ENCODE results near the gene CPPED1.

Gene CPPED1

GRCh38 chr16:12709807-12710206 is 93.9 kb downstream of the CPPED1 start:
- no peak overlapping the region for H3K27ac ChIP-seq (ENCODE audit: low read depth, low read length, severe bottlenecking)
- 80 to 94% methylated on average over 1 of the region's 1 CpG for WGBS, 2 experiments (ENCODE audit: insufficient coverage in 2 of 2)
- H3K36me3 ChIP-seq (ENCODE audit: control insufficient read depth, insufficient read depth, low read length), result no peaks in the 10 kb centered on the region
- no peaks in the 10 kb centered on the region for H3K9me3 ChIP-seq (ENCODE audit: control insufficient read depth, low read length)
- no peaks in the 10 kb centered on the region for H3K4me1 ChIP-seq (ENCODE audit: control insufficient read depth, insufficient read depth, low read length, poor library complexity, severe bottlenecking)
- H3K4me3 ChIP-seq (ENCODE audit: extremely low read depth, insufficient read depth, low read length, poor library complexity, severe bottlenecking), result no peak overlapping the region

GRCh38 chr16:12708266-12708665 is 95.4 kb downstream of the CPPED1 start:
- H3K36me3 ChIP-seq (ENCODE audit: control insufficient read depth, insufficient read depth, low read length), result peaks cover 4% of the 10 kb centered on the region
- no peaks in the 10 kb centered on the region for H3K9me3 ChIP-seq (ENCODE audit: control insufficient read depth, low read length)
- WGBS, 2 experiments (ENCODE audit: insufficient coverage in 2 of 2), result 100% methylated on average over 1 of the region's 3 CpGs; no CpG with 5 or more reads in 1 of the 2 experiments
- no peak overlapping the region for H3K27ac ChIP-seq (ENCODE audit: low read depth, low read length, severe bottlenecking)
- H3K4me3 ChIP-seq (ENCODE audit: extremely low read depth, insufficient read depth, low read length, poor library complexity, severe bottlenecking), result no peak overlapping the region
- H3K4me1 ChIP-seq (ENCODE audit: control insufficient read depth, insufficient read depth, low read length, poor library complexity, severe bottlenecking), result no peaks in the 10 kb centered on the region

GRCh38 chr16:12706628-12707027 is 97.1 kb downstream of the CPPED1 start:
- Histone ChIP-seq H3K4me3 (ENCODE audit: extremely low read depth, insufficient read depth, low read length, poor library complexity, severe bottlenecking) (no peak overlapping the region), H3K36me3 (ENCODE audit: control insufficient read depth, insufficient read depth, low read length) (peaks cover 4% of the 10 kb centered on the region), H3K27ac (ENCODE audit: low read depth, low read length, severe bottlenecking) (no peak overlapping the region), H3K9me3 (ENCODE audit: control insufficient read depth, low read length) (no peaks in the 10 kb centered on the region), H3K4me1 (ENCODE audit: control insufficient read depth, insufficient read depth, low read length, poor library complexity, severe bottlenecking) (no peaks in the 10 kb centered on the region)
- WGBS, 2 experiments (ENCODE audit: insufficient coverage in 2 of 2), result 87 to 93% methylated on average over 6 of the region's 6 CpGs

- whole genome bisulfite sequencing, 2 experiments (ENCODE audit: insufficient coverage in 2 of 2), result 95 to 98% methylated on average over 21 to 29 of the region's 31 CpGs
- Histone ChIP-seq H3K27ac (ENCODE audit: low read depth, low read length, severe bottlenecking) (no peak overlapping the region), H3K4me1 (ENCODE audit: control insufficient read depth, insufficient read depth, low read length, poor library complexity, severe bottlenecking) (no peaks in the 10 kb centered on the region), H3K4me3 (ENCODE audit: extremely low read depth, insufficient read depth, low read length, poor library complexity, severe bottlenecking) (no peak overlapping the region), H3K9me3 (ENCODE audit: control insufficient read depth, low read length) (no peaks in the 10 kb centered on the region), H3K36me3 (ENCODE audit: control insufficient read depth, insufficient read depth, low read length) (peaks cover 4% of the 10 kb centered on the region)
Measured at GRCh38 chr16:12704492-12705111, 99.1 kb downstream of the CPPED1 start.

GRCh38 chr16:12703935-12704334 is 99.8 kb downstream of the CPPED1 start:
- Histone ChIP-seq H3K27ac (ENCODE audit: low read depth, low read length, severe bottlenecking) (no peak overlapping the region), H3K4me1 (ENCODE audit: control insufficient read depth, insufficient read depth, low read length, poor library complexity, severe bottlenecking) (no peaks in the 10 kb centered on the region)
- WGBS, 2 experiments (ENCODE audit: insufficient coverage in 2 of 2), result 82 to 95% methylated on average over 4 to 5 of the region's 5 CpGs

GRCh38 chr16:12700161-12700560 is 103.5 kb downstream of the CPPED1 start:
- WGBS, 2 experiments (ENCODE audit: insufficient coverage in 2 of 2), result 95 to 97% methylated on average over 3 of the region's 3 CpGs
- H3K27ac ChIP-seq (ENCODE audit: low read depth, low read length, severe bottlenecking), result no peak overlapping the region
- peaks cover 4% of the 10 kb centered on the region for H3K36me3 ChIP-seq (ENCODE audit: control insufficient read depth, insufficient read depth, low read length)
- no peak overlapping the region for H3K4me3 ChIP-seq (ENCODE audit: extremely low read depth, insufficient read depth, low read length, poor library complexity, severe bottlenecking)
- no peaks in the 10 kb centered on the region for H3K4me1 ChIP-seq (ENCODE audit: control insufficient read depth, insufficient read depth, low read length, poor library complexity, severe bottlenecking)
- no peaks in the 10 kb centered on the region for H3K9me3 ChIP-seq (ENCODE audit: control insufficient read depth, low read length)

More at GRCh38 chr16:12703935-12704334, 99.8 kb downstream of the CPPED1 start:
- no peaks in the 10 kb centered on the region for H3K9me3 ChIP-seq (ENCODE audit: control insufficient read depth, low read length)
- H3K4me3 ChIP-seq (ENCODE audit: extremely low read depth, insufficient read depth, low read length, poor library complexity, severe bottlenecking), result no peak overlapping the region
- peaks cover 4% of the 10 kb centered on the region for H3K36me3 ChIP-seq (ENCODE audit: control insufficient read depth, insufficient read depth, low read length)

GRCh38 chr16:12699161-12699560 is 104.5 kb downstream of the CPPED1 start:
- Histone ChIP-seq H3K36me3 (ENCODE audit: control insufficient read depth, insufficient read depth, low read length) (peaks cover 3% of the 10 kb centered on the region), H3K4me1 (ENCODE audit: control insufficient read depth, insufficient read depth, low read length, poor library complexity, severe bottlenecking) (no peaks in the 10 kb centered on the region), H3K4me3 (ENCODE audit: extremely low read depth, insufficient read depth, low read length, poor library complexity, severe bottlenecking) (no peak overlapping the region), H3K27ac (ENCODE audit: low read depth, low read length, severe bottlenecking) (no peak overlapping the region), H3K9me3 (ENCODE audit: control insufficient read depth, low read length) (no peaks in the 10 kb centered on the region)
- WGBS, 2 experiments (ENCODE audit: insufficient coverage in 2 of 2), result 87 to 88% methylated on average over 4 of the region's 7 CpGs

- H3K9me3 ChIP-seq (ENCODE audit: control insufficient read depth, low read length), result no peaks in the 10 kb centered on the region
- H3K27ac ChIP-seq (ENCODE audit: low read depth, low read length, severe bottlenecking), result no peak overlapping the region
- no peaks in the 10 kb centered on the region for H3K36me3 ChIP-seq (ENCODE audit: control insufficient read depth, insufficient read depth, low read length)
- H3K4me1 ChIP-seq (ENCODE audit: control insufficient read depth, insufficient read depth, low read length, poor library complexity, severe bottlenecking), result no peaks in the 10 kb centered on the region
- 73 to 80% methylated on average over 5 of the region's 5 CpGs for WGBS, 2 experiments (ENCODE audit: insufficient coverage in 2 of 2)
- no peak overlapping the region for H3K4me3 ChIP-seq (ENCODE audit: extremely low read depth, insufficient read depth, low read length, poor library complexity, severe bottlenecking)
Measured at GRCh38 chr16:12697437-12697836, 106.2 kb downstream of the CPPED1 start.

GRCh38 chr16:12695454-12695853 is 108.2 kb downstream of the CPPED1 start:
- Histone ChIP-seq H3K4me3 (ENCODE audit: extremely low read depth, insufficient read depth, low read length, poor library complexity, severe bottlenecking) (no peak overlapping the region), H3K27ac (ENCODE audit: low read depth, low read length, severe bottlenecking) (no peak overlapping the region), H3K9me3 (ENCODE audit: control insufficient read depth, low read length) (no peaks in the 10 kb centered on the region), H3K36me3 (ENCODE audit: control insufficient read depth, insufficient read depth, low read length) (no peaks in the 10 kb centered on the region), H3K4me1 (ENCODE audit: control insufficient read depth, insufficient read depth, low read length, poor library complexity, severe bottlenecking) (no peaks in the 10 kb centered on the region)
- 91 to 92% methylated on average over 5 of the region's 5 CpGs for WGBS, 2 experiments (ENCODE audit: insufficient coverage in 2 of 2)

GRCh38 chr16:12690024-12690423 is 113.7 kb downstream of the CPPED1 start:
- no peak overlapping the region for H3K27ac ChIP-seq (ENCODE audit: low read depth, low read length, severe bottlenecking)

GRCh38 chr16:12688951-12689850 is 114.5 kb downstream of the CPPED1 start:
- Histone ChIP-seq H3K4me1 (ENCODE audit: control insufficient read depth, insufficient read depth, low read length, poor library complexity, severe bottlenecking) (no peaks in the 10 kb centered on the region), H3K9me3 (ENCODE audit: control insufficient read depth, low read length) (no peaks in the 10 kb centered on the region)
- 89% methylated on average over 2 of the region's 6 CpGs; no CpG with 5 or more reads in 1 of the 2 experiments for WGBS, 2 experiments (ENCODE audit: insufficient coverage in 2 of 2)

More at GRCh38 chr16:12690024-12690423, 113.7 kb downstream of the CPPED1 start:
- no peak overlapping the region for H3K4me3 ChIP-seq (ENCODE audit: extremely low read depth, insufficient read depth, low read length, poor library complexity, severe bottlenecking)
- no peaks in the 10 kb centered on the region for H3K36me3 ChIP-seq (ENCODE audit: control insufficient read depth, insufficient read depth, low read length)
- 88 to 89% methylated on average over 3 to 5 of the region's 5 CpGs for WGBS, 2 experiments (ENCODE audit: insufficient coverage in 2 of 2)
- H3K9me3 ChIP-seq (ENCODE audit: control insufficient read depth, low read length), result no peaks in the 10 kb centered on the region
- H3K4me1 ChIP-seq (ENCODE audit: control insufficient read depth, insufficient read depth, low read length, poor library complexity, severe bottlenecking), result no peaks in the 10 kb centered on the region

More at GRCh38 chr16:12688951-12689850, 114.5 kb downstream of the CPPED1 start:
- Histone ChIP-seq H3K36me3 (ENCODE audit: control insufficient read depth, insufficient read depth, low read length) (no peaks in the 10 kb centered on the region), H3K4me3 (ENCODE audit: extremely low read depth, insufficient read depth, low read length, poor library complexity, severe bottlenecking) (no peak overlapping the region), H3K27ac (ENCODE audit: low read depth, low read length, severe bottlenecking) (no peak overlapping the region)

Measured in mesodermal cell (in vitro differentiated cells).